HG02840 (cell line): Measurements from ENCODE around the gene STRADB.
"Not testable (repeated sequence)": the region's sequence is repeated elsewhere in the genome, so short reads cannot be mapped to it uniquely, and the experiment has no call there.

ENCODE experiments used
- ATAC-seq: cut with Tn5 transposase; IDR thresholded peaks from one replicate; pipeline ENCODE4 v1.9.1; 2021; ENCODE audit warnings: mild to moderate bottlenecking, moderate library complexity, moderate number of reproducible peaks; ENCODE audit not compliant: unreplicated experiment, low FRiP score

Gene STRADB

GRCh38 chr2:201465524-201465971, 14.0 kb downstream of the STRADB start:
- ATAC-seq = no peak

- ATAC-seq = no peak
These were observed 14.6 kb downstream of the STRADB start for GRCh38 chr2:201466050-201466675.

- no peak for ATAC-seq
These were observed 16.1 kb downstream of the STRADB start for GRCh38 chr2:201467666-201468065.

GRCh38 chr2:201470821-201471731, 19.5 kb downstream of the STRADB start:
- ATAC-seq = no peak

- ATAC-seq = no peak
These were observed 20.3 kb downstream of the STRADB start for GRCh38 chr2:201471732-201472393.

- ATAC-seq = no peak
These were observed 20.9 kb downstream of the STRADB start for GRCh38 chr2:201472411-201472810.

- no peak for ATAC-seq
These were observed 31.0 kb downstream of the STRADB start for GRCh38 chr2:201482543-201482942.

GRCh38 chr2:201483342-201483741, 31.8 kb downstream of the STRADB start:
- no peak for ATAC-seq

- ATAC-seq = not testable (repeated sequence)
These were observed 32.2 kb downstream of the STRADB start for GRCh38 chr2:201483758-201484157.

- no peak for ATAC-seq
These were observed 33.3 kb downstream of the STRADB start for GRCh38 chr2:201484805-201485204.

GRCh38 chr2:201490291-201490690, 38.8 kb downstream of the STRADB start:
- no peak for ATAC-seq

- no peak for ATAC-seq
These were observed 45.2 kb downstream of the STRADB start for GRCh38 chr2:201496785-201497184.

- no peak for ATAC-seq
These were observed 49.0 kb downstream of the STRADB start for GRCh38 chr2:201500534-201500933.

- no peak for ATAC-seq
These were observed 51.2 kb downstream of the STRADB start for GRCh38 chr2:201502713-201503112.

- no peak for ATAC-seq
These were observed 56.2 kb downstream of the STRADB start for GRCh38 chr2:201507725-201508124.

GRCh38 chr2:201513271-201513670, 61.7 kb downstream of the STRADB start:
- ATAC-seq = no peak

- ATAC-seq = no peak
These were observed 64.2 kb downstream of the STRADB start for GRCh38 chr2:201515573-201516246.

GRCh38 chr2:201517094-201517493, 65.6 kb downstream of the STRADB start:
- no peak for ATAC-seq

GRCh38 chr2:201520201-201520600, 68.7 kb downstream of the STRADB start:
- ATAC-seq = no peak

GRCh38 chr2:201522965-201523364, 71.4 kb downstream of the STRADB start:
- no peak for ATAC-seq

- no peak for ATAC-seq
These were observed 72.0 kb downstream of the STRADB start for GRCh38 chr2:201523506-201523905.
